ENCODE measurements around the gene SRL.

DNA sequence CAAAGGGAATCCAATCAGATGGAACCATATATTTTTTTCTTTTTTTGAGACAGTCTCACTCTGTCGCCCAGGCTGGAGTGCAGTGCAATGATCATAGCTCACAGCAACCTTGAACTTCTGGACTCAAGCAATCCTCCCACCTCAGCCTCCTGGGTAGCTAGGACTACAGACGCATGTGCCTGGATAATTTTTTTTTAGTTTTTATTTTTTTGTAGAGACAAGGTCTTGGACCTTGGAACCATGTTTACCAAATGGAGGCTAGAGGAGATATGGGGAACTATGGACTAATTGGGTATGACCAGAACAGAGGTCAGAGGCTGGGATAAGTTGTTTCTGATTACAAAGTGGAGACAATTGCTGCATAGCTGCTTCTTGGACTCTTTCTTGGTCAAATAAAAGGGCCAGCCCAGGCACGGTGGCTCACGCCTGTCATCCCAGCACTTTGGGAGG lies 84.5 kb downstream of the SRL start:
- TF ChIP-seq, protein P1, sequence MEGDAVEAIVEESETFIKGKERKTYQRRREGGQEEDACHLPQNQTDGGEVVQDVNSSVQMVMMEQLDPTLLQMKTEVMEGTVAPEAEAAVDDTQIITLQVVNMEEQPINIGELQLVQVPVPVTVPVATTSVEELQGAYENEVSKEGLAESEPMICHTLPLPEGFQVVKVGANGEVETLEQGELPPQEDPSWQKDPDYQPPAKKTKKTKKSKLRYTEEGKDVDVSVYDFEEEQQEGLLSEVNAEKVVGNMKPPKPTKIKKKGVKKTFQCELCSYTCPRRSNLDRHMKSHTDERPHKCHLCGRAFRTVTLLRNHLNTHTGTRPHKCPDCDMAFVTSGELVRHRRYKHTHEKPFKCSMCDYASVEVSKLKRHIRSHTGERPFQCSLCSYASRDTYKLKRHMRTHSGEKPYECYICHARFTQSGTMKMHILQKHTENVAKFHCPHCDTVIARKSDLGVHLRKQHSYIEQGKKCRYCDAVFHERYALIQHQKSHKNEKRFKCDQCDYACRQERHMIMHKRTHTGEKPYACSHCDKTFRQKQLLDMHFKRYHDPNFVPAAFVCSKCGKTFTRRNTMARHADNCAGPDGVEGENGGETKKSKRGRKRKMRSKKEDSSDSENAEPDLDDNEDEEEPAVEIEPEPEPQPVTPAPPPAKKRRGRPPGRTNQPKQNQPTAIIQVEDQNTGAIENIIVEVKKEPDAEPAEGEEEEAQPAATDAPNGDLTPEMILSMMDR (IDR thresholded peaks at IDR 0.05; ENCODE audit: low read length), result no peak
- TF ChIP-seq EZH2 (optimal IDR thresholded peaks at IDR 0.05; ENCODE audit: low read depth, low read length) (no peak), EZH2phosphoT487 (IDR thresholded peaks at IDR 0.05; ENCODE audit: low read length) (no peak)

Measured in MM.1S (cell line).